Measurements from ENCODE around the gene CNNM4.

Gene CNNM4

DNA sequence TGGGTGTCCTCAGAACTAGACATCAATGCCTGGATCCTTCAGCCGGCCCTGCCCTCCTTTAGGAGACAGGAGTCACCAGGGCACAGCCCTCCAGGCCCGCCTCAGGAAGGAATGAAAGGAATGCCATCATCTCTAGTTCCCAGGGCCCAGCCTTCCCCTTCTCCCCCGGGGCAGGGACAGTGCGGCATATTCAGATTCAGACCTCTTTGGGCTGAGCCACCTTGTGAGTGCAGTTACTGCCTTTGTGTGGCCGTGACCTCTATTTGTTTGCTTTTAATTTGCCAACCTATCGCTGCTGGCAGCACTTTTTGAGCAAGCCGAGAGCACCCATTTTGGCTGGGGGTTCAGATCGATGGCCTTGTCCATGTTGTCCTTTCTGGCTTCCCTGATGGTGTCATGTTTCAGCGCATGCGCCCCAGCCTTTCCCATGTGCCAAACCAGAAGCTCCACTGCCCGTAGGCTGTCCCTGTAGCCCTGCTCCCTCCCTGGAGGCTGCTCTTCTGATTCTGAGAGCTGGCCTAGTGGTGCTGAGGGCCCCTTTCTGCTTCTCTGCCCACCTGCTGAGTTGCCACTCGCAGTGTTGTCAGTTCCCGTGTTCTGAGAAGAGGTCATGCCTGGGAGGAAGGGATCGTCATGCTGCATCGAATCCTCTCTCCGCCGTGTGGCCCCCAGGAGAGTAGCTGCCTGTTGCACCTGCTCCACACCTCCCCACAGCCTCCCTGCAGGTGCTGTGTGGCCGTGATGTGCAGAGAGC lies 72.2 kb downstream of the CNNM4 start:
- Mint-ChIP-seq H3K36me3 (peaks cover 32 to 45% of the 10 kb centered on the region in 2 donors), H3K27ac (peak overlapping the region; percentile 59), H3K4me1 (peaks cover 9 to 10% of the 10 kb centered on the region in 2 donors), H3K27me3 (no peaks in the 10 kb centered on the region), H3K9me3 (no peaks in the 10 kb centered on the region), H3K4me3 (no peak overlapping the region)
- peak in 1 of 2 donors; percentile 31 for ATAC-seq (replicated peaks)
- DNase-seq = no peak

DNA sequence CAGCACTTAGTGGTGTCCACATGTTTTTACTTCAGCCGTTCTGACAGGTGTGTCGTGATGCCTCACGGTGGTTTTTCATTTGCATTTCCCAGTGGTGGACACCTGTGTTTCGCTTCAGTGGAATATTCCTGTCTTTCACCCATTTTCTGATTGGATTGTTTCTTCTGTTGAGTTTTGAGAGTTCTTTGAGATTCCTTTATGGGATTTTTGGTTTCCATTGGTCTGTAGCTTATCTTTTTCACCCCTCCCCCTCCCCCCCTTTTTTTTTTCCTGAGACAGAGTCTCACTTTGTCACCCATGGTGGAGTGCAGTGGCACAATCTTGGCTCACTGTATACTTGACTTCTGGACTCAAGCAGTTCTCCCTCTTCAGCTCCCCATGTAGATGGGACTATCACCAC lies 75.1 kb downstream of the CNNM4 start:
- Mint-ChIP-seq H3K27ac (no peak overlapping the region), H3K36me3 (peaks cover 15 to 34% of the 10 kb centered on the region in 2 donors), H3K27me3 (no peaks in the 10 kb centered on the region), H3K9me3 (no peaks in the 10 kb centered on the region), H3K4me1 (peaks cover 19 to 28% of the 10 kb centered on the region in 2 donors), H3K4me3 (no peak overlapping the region)
- ATAC-seq (replicated peaks) (no peak), DNase-seq (no peak)

DNA sequence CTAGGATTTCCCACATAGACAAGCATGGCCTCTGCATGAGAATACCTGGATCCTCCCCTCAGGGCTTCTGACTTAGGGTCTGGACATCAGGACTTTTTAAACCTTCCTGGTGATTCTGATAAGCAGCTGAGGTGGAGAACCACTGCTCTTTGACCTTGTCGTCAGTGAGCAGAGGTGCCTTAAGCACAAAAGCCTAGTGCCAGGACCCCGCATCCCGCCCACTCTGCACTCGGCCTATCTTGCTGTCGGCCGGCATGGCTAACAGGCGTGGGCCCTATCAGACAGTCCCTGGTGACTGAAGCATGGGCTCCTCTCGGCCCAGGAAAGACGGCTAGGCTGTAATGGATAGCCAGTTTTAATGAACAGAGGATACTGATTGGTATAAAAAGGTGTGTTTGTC lies 76.9 kb downstream of the CNNM4 start:
- peaks cover 4 to 32% of the 10 kb centered on the region in 2 donors for H3K36me3 Mint-ChIP-seq
- H3K27ac Mint-ChIP-seq = no peak overlapping the region
- peaks cover 19 to 29% of the 10 kb centered on the region in 2 donors for H3K4me1 Mint-ChIP-seq
- no peaks in the 10 kb centered on the region for H3K9me3 Mint-ChIP-seq
- ATAC-seq (replicated peaks) = no peak
- H3K4me3 Mint-ChIP-seq = no peak overlapping the region
- H3K27me3 Mint-ChIP-seq = no peaks in the 10 kb centered on the region
- DNase-seq = no peak

DNA sequence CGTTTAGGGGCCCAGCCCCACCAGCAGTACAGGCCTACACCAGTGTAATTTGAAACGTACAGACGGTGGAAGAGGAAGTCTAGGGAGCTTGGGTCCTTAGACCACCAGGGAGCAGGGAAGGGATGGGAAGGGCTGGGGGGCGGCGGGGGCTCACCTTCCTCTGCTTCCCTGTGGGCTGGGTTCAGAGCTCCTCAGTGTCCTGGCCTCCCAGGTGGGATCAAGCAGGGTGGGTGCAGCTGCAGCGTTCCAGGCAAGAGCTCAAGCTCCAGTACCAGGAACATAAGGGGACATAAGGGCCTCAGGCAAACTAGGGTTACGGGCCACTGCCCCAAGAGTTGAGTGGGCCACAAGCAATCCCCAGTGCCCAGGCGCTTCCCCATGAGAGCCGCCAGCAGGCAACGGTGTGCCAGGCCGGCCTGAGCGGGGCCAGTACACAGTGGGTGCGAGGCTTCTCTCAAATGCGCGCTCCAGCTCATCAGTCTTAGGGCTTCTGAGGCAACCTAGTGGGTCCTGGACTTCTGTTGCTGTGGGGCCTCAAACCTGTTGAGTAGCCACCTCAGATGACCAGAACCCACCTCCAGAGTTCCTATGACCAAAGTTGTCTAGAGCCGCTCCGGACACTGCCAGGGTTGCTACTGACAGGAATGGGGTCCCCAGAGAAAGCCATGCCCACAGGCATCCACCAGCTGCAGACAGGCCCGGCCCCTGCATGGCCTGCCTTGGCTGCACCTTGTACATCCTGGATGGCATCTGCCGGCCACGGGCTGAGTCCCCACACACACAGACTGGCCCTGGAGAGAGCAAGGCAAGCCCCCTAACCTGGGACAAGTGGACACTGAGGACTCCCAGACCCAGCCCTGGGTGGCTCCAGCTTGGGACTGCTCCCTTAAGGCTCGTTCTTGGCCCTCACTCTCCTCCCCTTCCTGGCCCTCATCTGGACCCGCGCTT lies 77.9 kb downstream of the CNNM4 start:
- Mint-ChIP-seq H3K9me3 (no peaks in the 10 kb centered on the region), H3K4me1 (peaks cover 14 to 21% of the 10 kb centered on the region in 2 donors), H3K27me3 (no peaks in the 10 kb centered on the region), H3K27ac (no peak overlapping the region), H3K36me3 (peaks cover 2 to 22% of the 10 kb centered on the region in 2 donors), H3K4me3 (peak overlapping the region; percentile 73 to 74)
- DNase-seq (no peak), ATAC-seq (replicated peaks) (peak in 1 of 2 donors; percentile 16)

DNA sequence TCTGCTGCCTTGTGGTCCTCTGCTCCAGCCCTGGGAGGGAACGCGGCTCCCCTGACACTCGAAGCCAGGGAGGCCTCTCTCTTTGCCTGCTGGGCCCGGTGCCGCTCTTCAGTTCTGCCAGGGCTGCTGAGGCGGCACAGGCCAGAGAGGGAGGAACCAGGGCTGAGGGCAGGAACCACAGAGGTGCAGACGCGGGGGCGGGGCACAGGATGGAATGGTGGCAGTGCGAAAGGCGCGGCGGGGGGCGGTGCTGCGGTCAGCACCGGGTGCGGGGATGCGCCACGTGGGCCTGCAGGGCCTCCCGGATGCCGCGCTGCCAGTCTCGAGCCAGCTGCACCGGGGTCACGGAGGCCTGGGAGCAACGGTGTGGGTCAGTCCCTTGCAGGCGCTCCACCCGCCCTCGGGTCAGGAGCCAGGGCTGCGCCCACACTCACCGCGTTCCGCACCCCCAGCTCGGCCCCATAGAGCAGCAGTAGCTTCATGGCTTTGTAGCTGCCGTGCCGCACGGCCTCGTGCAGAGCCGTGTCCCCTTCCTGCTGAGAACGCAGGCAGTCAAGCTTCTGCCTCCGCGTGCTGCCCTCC lies 78.7 kb downstream of the CNNM4 start:
- H3K4me1 Mint-ChIP-seq = peaks cover 14 to 19% of the 10 kb centered on the region in 2 donors
- no peaks in the 10 kb centered on the region for H3K27me3 Mint-ChIP-seq
- peaks cover 2 to 26% of the 10 kb centered on the region in 2 donors for H3K36me3 Mint-ChIP-seq
- peak; percentile 94 to 97 for ATAC-seq (replicated peaks)
- peak; percentile 66 for DNase-seq
- H3K4me3 Mint-ChIP-seq = peak overlapping the region; percentile 73 to 74
- peak overlapping the region; percentile 62 for H3K27ac Mint-ChIP-seq
- no peaks in the 10 kb centered on the region for H3K9me3 Mint-ChIP-seq

DNA sequence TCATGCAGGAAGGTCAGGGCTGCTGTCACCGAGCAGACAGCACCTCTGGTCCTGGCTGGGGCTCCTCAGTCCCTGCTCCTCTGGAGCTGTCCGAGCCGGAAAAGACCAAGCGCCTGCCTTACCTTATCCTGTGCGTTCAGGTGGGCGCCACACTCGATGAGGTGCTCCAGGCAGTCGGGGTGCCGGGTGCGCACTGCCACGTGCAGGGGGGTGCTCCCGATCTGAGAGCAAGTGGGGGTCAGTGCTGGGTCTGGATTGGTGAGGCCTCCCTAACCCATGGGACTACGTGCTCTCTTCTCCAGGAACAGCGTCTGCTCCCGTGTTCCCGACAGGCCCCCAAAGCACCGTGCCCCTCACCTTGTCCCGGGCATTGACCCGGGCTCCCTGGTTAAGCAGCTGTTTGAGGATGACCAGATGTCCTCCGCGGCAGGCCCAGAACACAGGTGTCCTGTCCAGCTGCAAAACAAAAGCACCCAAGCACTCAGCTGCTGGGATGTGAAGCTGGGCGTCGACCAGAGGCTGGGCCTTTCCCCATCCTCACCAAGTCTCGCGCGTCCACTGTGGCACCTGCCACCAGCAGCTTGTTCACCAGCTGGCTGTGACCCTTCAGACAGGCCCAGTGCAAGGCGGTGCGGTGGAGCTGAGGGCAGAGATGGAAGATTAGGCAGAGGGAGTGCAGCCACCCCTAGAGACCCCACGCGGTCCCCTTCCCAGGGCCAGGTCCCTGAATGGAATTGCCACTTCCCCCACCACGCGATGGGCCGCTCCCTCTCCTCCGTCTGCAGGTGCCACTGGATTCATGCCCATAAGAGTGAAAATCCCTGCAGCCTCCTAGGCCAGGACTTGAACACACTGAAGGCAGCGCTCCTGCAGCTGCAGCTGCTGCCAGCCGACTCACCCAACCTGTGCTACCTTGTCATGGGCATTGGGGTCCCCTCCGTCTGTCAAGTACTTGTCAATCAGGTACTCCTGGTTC lies 79.5 kb downstream of the CNNM4 start:
- H3K9me3 Mint-ChIP-seq = no peaks in the 10 kb centered on the region
- H3K4me3 Mint-ChIP-seq = peak overlapping the region; percentile 59 to 73
- DNase-seq (no peak), ATAC-seq (replicated peaks) (no peak)
- peaks cover 2 to 27% of the 10 kb centered on the region in 2 donors for H3K36me3 Mint-ChIP-seq
- H3K27me3 Mint-ChIP-seq = no peaks in the 10 kb centered on the region
- no peak overlapping the region for H3K27ac Mint-ChIP-seq
- peaks cover 14 to 19% of the 10 kb centered on the region in 2 donors for H3K4me1 Mint-ChIP-seq

DNA sequence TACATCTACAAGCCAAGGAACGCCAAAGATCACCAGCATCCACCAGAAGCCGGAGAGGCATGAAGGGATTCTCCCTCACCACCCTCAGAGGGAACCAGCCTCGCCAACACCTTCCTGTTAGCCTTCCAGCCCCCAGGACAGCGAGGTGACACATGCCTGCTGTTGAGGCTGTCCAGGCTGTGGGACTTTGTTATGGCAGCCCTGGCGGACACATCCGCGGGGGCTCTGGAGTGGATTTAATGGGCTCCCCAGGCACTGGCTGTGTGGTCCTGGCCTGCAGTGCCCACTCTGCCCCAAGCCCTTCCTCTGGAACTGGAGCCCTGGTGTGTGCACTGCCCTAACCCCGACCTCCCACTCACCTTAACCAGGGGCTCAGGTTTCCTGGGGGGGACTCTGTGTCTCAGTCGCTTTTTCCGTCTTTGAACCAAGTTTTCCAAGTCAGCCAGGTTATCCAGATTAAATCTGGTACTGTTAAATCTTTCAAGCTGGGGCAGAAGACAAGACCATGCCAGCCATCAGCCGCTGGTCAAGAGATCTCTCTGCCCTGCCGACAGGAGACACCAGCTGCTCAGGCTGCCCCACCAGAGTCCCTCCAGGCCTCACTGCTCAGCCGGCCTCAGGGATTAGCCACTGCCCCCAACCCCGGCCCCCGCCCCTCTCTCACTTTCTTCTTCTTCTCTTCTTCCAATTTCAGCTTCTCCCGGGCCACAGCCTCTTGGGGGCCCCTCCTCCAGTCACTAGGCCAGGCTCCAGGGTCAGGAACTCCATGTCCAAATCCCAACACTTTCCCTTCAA lies 81.2 kb downstream of the CNNM4 start:
- DNase-seq (no peak), ATAC-seq (replicated peaks) (no peak)
- Mint-ChIP-seq H3K27me3 (no peaks in the 10 kb centered on the region), H3K4me1 (peaks cover 14 to 19% of the 10 kb centered on the region in 2 donors), H3K9me3 (no peaks in the 10 kb centered on the region), H3K4me3 (no peak overlapping the region), H3K27ac (peak overlapping the region; percentile 0), H3K36me3 (peaks cover 4 to 25% of the 10 kb centered on the region in 2 donors)

DNA sequence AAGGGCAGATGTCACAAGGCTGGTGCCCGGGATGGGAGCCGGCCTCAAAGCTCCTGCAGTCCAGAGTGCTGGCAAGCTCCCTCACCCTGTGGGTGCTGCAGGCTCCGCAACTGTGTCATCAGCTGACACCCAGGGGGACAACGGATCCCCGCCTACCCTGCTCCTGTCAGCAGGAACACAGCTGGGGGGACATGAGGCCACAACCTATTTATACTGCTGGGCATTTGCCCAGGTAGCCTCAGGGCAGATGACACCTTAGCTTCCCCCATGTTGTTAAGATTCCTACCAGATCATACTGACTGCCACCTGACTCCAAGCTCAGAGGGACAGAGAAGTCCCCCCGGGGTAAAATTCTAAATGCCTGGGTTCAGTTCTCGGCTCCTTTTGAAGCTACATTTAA lies 81.9 kb downstream of the CNNM4 start:
- Mint-ChIP-seq H3K36me3 (peaks cover 7 to 28% of the 10 kb centered on the region in 2 donors), H3K27ac (no peak overlapping the region), H3K27me3 (no peaks in the 10 kb centered on the region), H3K9me3 (no peaks in the 10 kb centered on the region), H3K4me3 (no peak overlapping the region), H3K4me1 (peaks cover 14 to 19% of the 10 kb centered on the region in 2 donors)
- ATAC-seq (replicated peaks) (no peak), DNase-seq (no peak)

DNA sequence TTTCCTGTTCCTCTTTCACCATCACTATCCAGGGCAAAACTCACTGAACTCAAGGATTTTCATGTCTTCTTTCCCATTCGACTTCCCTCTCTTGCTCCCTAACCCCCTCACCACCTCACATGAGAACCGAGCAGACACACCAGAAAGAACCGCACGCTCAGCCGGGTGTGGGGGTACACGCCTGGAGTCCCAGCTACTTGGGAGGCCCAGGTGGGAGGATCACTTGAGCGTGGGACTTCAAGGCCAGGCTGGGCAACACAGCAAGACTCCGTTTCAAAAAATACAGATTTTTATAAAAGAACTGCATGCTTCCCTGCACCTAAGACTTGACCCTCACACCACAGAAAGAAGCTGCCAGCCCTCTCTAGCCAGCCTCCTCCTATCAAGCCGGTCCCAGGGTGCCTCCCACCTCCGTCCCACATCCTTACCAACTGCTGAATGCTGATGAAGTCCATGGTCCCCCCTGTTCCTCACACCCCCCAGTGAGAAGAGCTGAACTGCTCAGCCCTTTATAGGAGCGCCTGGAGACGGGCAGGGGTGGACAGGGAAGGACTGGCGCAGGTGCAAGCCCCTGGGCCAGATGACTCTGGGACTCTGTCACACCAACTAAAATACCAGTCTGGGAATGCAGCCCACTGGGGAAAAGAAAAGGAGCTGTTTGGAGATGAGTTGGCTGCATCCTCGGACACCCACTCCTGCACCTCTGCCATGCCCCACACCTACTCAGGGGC lies 83.0 kb downstream of the CNNM4 start, which contains the start of gene ANKRD23:
ANKRD23 (minus strand) TSS at position 484 of the 731 bp plus-strand sequence; CDS start at position 455, 29 bp downstream.
- Mint-ChIP-seq H3K36me3 (peaks cover 11 to 34% of the 10 kb centered on the region in 2 donors), H3K27me3 (no peaks in the 10 kb centered on the region), H3K4me1 (peaks cover 14 to 19% of the 10 kb centered on the region in 2 donors), H3K27ac (no peak within 1 kb of the TSS), H3K9me3 (no peaks in the 10 kb centered on the region), H3K4me3 (no peak within 1 kb of the TSS)
- DNase-seq (no peak), ATAC-seq (replicated peaks) (no peak)

DNA sequence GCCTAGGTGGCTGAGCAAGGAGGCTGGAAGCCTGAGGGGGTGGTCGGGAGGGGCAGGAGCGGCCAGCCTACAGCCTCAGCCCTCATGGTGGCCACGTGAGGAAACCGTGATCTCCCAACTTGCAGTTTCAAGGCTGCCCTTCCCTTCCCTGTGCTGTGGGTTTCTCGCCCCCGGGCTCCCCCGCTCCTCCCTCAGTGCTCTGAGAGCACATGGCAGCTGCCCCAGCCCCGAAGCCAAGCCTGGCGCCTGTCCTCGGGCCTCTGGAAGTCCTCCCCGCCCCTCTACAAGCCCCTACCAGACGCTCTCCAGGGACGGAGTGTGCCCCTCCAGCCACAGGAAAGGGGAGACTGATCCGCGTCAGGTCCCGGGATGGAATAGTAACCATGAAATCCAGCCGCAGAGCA lies 83.7 kb downstream of the CNNM4 start:
- Mint-ChIP-seq H3K4me1 (peaks cover 11 to 14% of the 10 kb centered on the region in 2 donors), H3K9me3 (no peaks in the 10 kb centered on the region), H3K36me3 (peaks cover 11 to 34% of the 10 kb centered on the region in 2 donors), H3K27ac (no peak overlapping the region), H3K4me3 (no peak overlapping the region), H3K27me3 (no peaks in the 10 kb centered on the region)
- DNase-seq (no peak), ATAC-seq (replicated peaks) (no peak)

DNA sequence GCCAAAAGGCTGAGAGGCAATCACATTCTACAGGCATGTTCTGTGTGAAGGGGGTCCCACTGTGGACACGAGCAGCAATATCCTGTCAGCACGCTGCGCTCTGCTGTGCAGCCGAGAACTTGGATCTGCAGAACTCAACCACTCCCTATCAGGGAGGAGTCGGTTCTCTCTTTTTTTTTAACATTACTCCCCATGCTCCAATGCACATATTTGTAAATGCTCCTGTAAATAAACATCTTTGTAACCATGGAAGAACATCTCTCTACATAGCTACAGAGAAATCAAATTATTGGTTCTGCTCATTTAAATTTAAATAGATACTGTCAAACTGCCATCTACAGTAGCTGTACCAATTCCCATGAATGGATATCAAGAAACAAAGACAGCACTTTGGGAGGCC lies 86.1 kb downstream of the CNNM4 start:
- Mint-ChIP-seq H3K36me3 (peaks cover 19 to 34% of the 10 kb centered on the region in 2 donors), H3K27me3 (no peaks in the 10 kb centered on the region), H3K4me1 (peaks cover 0 to 4% of the 10 kb centered on the region in 2 donors), H3K4me3 (no peak overlapping the region), H3K9me3 (no peaks in the 10 kb centered on the region), H3K27ac (no peak overlapping the region)
- ATAC-seq (replicated peaks) (no peak), DNase-seq (no peak)

DNA sequence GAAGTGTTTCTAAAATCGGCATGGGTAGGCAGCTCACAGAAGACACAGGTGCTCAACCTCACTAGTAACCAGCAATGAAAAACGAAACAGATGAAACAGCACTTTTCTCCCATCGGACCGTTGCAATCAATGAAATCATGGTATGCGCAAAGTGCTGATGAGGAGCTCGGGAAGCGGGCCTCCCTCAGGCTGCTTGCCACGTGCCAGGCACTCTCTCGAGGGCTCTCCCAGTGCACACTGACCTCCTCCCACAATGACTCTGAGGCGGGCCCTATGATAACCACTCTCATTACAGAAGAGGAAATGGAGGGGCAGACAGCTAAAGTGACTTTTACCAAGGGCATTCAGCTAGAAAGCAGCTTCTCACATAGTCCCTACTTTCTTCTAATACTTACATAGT lies 86.9 kb downstream of the CNNM4 start:
- Mint-ChIP-seq H3K4me3 (no peak overlapping the region), H3K4me1 (peaks cover 0 to 4% of the 10 kb centered on the region in 2 donors), H3K9me3 (no peaks in the 10 kb centered on the region), H3K27ac (no peak overlapping the region), H3K27me3 (no peaks in the 10 kb centered on the region), H3K36me3 (peaks cover 24 to 35% of the 10 kb centered on the region in 2 donors)
- ATAC-seq (replicated peaks) = peak in 1 of 2 donors; percentile 36
- DNase-seq = no peak
